HG02571 (cell line): Measurements from ENCODE around the gene TBL3.
"Not testable (repeated sequence)": the region's sequence is repeated elsewhere in the genome, so short reads cannot be mapped to it uniquely, and the experiment has no call there.

Experiments
- ATAC-seq: cut with Tn5 transposase; IDR thresholded peaks from one replicate; pipeline ENCODE4 v1.9.1; 2021; ENCODE audit warnings: mild to moderate bottlenecking, moderate library complexity; ENCODE audit not compliant: unreplicated experiment

Gene TBL3

GRCh38 chr16:1971796-1972489 is at the start of gene TBL3:
TBL3 (plus strand) TSS chr16:1972053; CDS start chr16:1972165, 112 bp downstream.
- peak; percentile 66 for ATAC-seq

- ATAC-seq = no peak
Observed at GRCh38 chr16:1922357-1922756, 49.5 kb upstream of the TBL3 start.

- ATAC-seq = no peak
Observed at GRCh38 chr16:1923299-1924034, 48.4 kb upstream of the TBL3 start.

DNA sequence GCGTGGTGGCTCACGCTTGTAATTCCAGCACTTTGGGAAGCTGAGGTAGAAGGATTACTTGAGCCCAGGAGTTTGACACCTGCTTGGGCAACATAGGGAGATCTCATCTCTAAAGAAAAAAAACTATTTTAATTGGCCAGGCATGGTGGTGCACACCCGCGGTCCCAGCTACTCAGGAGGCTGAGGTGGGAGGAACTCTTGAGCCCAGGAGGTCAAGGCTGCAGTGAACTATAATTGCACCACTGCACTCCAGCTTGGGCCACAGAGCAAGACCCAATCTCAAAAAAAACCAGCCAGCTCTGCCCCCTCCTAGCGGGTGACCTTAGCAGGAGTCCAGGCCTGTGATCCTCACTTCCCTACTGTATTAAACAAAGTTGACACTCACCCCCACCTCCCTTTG is 47.8 kb upstream of the TBL3 start:
- ATAC-seq = no peak

DNA sequence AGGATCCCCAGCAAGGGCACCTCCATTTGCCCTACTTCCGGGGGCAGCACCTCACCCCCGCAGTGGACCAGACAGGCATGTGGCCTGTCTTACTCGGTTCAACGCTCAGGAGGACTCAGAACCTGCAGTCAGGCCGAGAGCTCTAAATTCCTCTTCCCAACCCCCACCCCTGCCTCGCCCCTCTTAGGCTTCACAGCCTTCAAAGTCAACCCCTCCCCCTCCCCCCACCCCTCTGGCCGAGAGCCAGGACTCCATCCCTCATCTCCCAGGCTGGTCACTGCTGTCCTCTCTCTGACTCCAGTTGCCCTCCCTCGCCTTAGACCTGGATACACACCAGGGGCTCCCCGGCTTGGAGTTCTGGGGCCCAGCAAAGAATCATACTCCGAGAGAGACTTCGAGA is 45.6 kb upstream of the TBL3 start:
- ATAC-seq = no peak

DNA sequence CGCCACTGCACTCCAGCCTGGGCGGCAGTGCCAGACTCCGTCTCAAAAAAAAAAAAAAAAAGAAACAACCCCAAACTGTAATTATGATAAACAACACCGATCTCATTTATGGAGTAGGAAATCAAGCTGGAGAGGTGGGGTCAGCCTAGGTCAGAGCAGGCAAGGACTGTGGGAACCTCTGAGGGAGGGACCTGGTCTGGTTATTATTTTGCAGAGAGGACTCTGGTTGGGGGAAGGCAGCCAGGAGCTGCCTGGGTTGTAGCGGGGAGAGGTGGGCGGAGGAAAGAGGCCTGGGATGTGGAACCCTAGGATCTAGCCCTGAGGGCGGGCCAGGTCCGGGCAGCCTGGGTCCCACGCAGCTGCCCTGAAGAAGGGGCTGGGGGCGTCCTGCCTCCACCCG is 42.7 kb upstream of the TBL3 start:
- no peak for ATAC-seq

GRCh38 chr16:1929578-1930337 is 42.1 kb upstream of the TBL3 start:
- ATAC-seq = peak; percentile 79

- no peak for ATAC-seq
Observed at GRCh38 chr16:1930338-1930720, 41.5 kb upstream of the TBL3 start.

GRCh38 chr16:1932050-1933028 is 39.5 kb upstream of the TBL3 start:
- no peak for ATAC-seq

- ATAC-seq = no peak
Observed at GRCh38 chr16:1933097-1933661, 38.7 kb upstream of the TBL3 start.

DNA sequence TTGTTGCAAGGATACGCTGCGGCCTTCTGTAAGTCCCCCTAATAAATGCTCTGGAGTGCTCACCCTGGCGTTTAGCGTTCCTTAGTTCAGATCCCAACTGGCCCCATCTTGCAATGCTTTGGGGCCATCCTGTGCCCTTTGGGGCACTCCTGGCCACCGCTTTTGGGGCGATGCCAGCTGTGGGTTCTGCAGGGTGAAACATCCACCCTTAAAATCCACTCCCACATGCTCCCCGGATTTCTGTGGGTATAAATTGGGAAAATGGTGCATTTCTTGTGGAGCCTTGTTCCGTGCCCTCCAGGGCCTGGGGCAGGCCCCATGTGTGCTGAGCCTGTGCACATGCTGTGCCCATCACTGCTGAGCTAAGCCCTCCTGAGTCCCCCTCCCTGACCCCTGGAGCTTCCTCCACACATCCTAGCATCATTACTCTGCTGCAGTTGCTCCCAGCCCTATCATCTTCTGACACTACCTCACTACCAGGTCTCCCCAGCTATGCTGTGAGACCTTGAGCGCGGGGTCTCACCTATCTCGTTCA is 34.8 kb upstream of the TBL3 start:
- ATAC-seq = no peak

GRCh38 chr16:1938316-1938715 is 33.5 kb upstream of the TBL3 start:
- ATAC-seq = no peak

GRCh38 chr16:1938910-1939309 is 32.9 kb upstream of the TBL3 start:
- ATAC-seq = no peak

- not testable (repeated sequence) for ATAC-seq
Observed at GRCh38 chr16:1939833-1940232, 32.0 kb upstream of the TBL3 start.

DNA sequence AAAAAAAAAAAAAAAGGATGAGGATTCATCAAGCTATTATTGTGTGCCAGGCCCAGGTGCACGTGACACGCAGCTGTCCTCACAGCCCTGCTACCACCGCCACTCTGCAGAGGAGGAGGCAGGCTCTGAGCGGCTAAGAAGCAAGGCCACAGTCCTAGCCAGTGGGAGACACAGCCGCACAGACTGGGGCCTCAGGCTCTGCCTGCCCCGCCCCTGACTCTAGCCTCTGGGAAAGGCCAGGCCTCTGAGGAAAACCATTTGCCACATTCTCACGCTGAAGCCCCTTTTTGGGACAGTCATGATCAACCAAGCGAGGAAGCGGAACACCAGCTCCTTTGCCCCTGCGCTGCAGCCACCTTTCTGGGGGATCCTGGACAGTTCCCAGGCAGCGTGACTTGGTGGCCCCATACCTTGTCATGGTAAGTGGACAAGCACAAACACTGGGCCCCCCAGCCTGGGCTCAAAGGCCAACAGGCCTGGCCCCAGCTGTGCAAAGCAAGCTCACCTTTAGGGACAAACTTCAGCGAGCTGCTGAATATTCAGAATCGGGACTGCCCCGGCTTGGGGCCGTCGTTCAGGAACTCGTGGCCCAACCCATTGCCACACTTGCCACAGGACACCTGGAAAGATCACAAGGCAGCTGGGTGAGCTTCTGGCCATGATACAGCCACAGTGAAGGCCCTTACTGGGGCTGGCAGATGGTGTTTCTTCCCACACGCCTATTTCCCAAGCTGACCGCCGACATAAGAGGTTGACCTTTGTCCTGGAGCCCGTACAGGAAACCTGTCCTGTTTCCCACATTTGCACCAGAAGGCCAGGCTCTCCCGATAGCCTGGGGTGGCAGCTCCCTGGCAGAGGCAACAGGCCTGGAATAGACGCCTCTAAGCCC is 31.3 kb upstream of the TBL3 start:
- ATAC-seq = no peak

GRCh38 chr16:1941162-1942046 is 30.4 kb upstream of the TBL3 start:
- ATAC-seq = no peak

DNA sequence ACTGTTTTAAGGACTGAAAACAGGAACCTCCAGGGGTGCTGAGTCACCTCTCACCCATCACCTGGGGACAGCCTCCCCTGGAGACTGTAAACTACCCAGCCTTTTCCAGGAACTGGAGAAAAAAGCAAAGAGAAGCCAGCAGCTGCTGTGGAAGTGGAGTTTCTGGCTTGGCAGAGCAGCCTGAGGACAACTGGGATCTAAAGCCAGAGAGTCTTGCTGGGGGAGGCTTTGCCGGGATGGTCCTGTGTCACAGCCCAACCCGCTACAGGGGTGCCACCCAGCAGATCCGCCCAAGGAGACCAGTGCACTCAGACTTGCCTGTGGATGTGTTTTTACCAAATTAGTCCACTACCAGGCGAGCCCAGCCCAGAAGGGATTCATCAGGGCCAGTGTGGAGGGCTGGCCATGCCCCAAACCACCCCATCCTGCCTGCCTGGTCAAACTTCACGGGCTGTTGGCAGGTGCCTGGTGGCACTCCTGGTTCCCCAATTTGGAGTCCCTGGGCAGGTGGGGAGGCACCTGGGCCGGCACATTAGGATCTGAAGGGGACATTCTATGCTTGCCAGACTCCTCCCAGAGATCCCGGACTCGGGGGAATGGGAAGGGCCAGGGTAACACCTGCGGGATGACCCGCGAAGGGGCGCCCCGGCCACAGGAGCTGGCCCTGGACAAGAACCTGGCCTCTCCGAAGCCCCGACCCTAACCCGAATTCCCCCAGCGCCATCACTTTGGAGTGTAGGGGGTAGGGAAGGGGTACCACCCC is 29.6 kb upstream of the TBL3 start:
- ATAC-seq = no peak
